Measurements from ENCODE around the gene MPRIP. TPM values are rescaled to one million over a fixed set of nuclear protein-coding genes. Genes with fewer than 3 reads are reported as not detected.

MPRIP gene
- total RNA-seq, 1 donor from 2014 or later = 863 TPM

DNA sequence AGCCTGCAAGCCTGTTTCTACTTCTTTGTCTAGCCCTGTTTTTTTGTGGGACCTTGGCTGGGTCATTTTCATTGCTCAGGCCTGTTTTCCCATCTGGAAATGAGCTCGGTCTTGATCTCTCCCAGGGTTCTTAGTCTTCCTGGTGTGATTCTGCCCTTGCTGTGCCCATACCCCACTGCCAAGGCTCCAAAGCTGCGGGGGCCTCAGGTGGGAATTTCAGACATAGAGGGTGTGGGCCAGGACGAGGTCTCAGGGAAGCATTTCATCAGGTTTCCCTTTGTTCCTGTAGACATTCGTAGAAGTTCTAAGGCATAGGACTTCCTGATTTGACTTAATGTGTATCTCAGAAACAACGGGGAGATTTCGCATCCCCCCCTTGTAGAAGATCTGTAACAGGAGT, 5.8 kb downstream of the MPRIP start:
- H3K27ac Mint-ChIP-seq (ENCODE audit: unreplicated experiment) = peak overlapping the region; percentile 67
- peak overlapping the region; percentile 74 for H3K4me3 Mint-ChIP-seq (ENCODE audit: unreplicated experiment)
- no peak for TF ChIP-seq CTCF (IDR thresholded peaks at IDR 0.05; ENCODE audit: partially characterized antibody, unreplicated experiment)
- H3K36me3 Mint-ChIP-seq (ENCODE audit: unreplicated experiment) = no peaks in the 10 kb centered on the region
- peaks cover 55% of the 10 kb centered on the region for H3K4me1 Mint-ChIP-seq (ENCODE audit: low read depth, unreplicated experiment)
- peaks cover 13% of the 10 kb centered on the region for H3K9me3 Mint-ChIP-seq (ENCODE audit: unreplicated experiment)
- H3K27me3 Mint-ChIP-seq (ENCODE audit: unreplicated experiment) = peaks cover 17% of the 10 kb centered on the region
- DNase-seq = peak; percentile 3

GRCh38 chr17:17050346-17051345, 8.4 kb downstream of the MPRIP start:
- Mint-ChIP-seq H3K36me3 (ENCODE audit: unreplicated experiment) (no peaks in the 10 kb centered on the region), H3K9me3 (ENCODE audit: unreplicated experiment) (peaks cover 4% of the 10 kb centered on the region), H3K4me3 (ENCODE audit: unreplicated experiment) (peak overlapping the region; percentile 74), H3K27ac (ENCODE audit: unreplicated experiment) (no peak overlapping the region), H3K27me3 (ENCODE audit: unreplicated experiment) (peaks cover 6% of the 10 kb centered on the region), H3K4me1 (ENCODE audit: low read depth, unreplicated experiment) (peaks cover 75% of the 10 kb centered on the region)
- TF ChIP-seq CTCF (IDR thresholded peaks at IDR 0.05; ENCODE audit: partially characterized antibody, unreplicated experiment) = no peak
- DNase-seq = peak; percentile 9

DNA sequence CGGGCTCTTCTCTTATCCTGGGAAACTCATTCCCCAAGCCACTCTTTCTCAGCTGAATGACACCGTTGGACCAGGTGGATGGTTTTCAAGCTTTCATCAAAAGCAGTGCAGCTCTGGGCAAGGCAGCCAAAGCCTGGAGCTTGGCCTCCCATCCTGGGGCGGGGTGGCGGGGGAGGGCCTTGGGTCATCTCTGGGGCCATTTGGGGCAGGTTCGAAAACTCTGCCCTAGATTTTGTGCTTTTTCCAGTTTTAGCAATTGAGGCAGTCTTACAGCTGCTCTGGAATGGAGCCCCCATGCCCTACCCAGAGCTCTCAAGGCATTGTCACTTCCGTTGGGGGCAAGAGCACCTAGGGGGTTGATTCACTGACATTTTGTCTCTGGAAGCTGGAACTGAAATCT, 9.1 kb downstream of the MPRIP start:
- H3K36me3 Mint-ChIP-seq (ENCODE audit: unreplicated experiment) = no peaks in the 10 kb centered on the region
- H3K27me3 Mint-ChIP-seq (ENCODE audit: unreplicated experiment) = peaks cover 2% of the 10 kb centered on the region
- no peak overlapping the region for H3K4me3 Mint-ChIP-seq (ENCODE audit: unreplicated experiment)
- peak; percentile 14 for DNase-seq
- peaks cover 2% of the 10 kb centered on the region for H3K9me3 Mint-ChIP-seq (ENCODE audit: unreplicated experiment)
- no peak for TF ChIP-seq CTCF (IDR thresholded peaks at IDR 0.05; ENCODE audit: partially characterized antibody, unreplicated experiment)
- H3K4me1 Mint-ChIP-seq (ENCODE audit: low read depth, unreplicated experiment) = peaks cover 75% of the 10 kb centered on the region
- H3K27ac Mint-ChIP-seq (ENCODE audit: unreplicated experiment) = no peak overlapping the region

DNA sequence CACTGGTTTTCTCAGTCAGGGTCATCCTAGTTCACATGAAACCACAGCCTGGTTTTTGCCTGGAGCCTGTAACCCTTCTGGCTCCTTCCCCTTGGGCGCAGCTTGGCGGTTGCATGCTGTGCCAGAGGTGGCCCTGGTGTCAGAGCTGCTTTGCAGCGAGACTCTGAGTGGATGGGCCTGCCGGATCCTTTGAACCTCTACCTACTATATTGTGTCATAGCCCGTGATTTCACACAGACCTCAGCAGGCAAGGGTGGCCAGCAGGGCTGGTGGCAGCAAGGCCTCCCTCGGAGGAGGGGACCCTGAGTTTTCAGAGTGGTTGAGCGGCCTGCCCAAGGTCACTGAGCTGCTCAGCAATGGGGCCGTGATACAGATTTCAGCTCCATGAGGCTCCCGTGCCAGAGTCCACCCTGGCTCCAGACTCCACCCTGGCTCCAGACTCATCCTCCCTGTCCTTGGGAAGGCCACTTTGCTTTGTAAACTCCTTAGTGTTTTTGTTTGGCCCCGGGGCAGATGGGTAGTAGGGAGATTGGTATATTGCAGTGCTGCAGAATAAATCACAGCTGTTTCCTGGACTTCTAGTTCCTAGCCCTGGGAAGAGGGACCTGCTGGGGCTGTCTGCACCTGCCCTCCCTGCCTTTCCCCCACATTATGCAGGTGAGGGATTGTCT, 9.7 kb downstream of the MPRIP start:
- no peak overlapping the region for H3K4me3 Mint-ChIP-seq (ENCODE audit: unreplicated experiment)
- H3K36me3 Mint-ChIP-seq (ENCODE audit: unreplicated experiment) = no peaks in the 10 kb centered on the region
- H3K27me3 Mint-ChIP-seq (ENCODE audit: unreplicated experiment) = peaks cover 2% of the 10 kb centered on the region
- peaks cover 2% of the 10 kb centered on the region for H3K9me3 Mint-ChIP-seq (ENCODE audit: unreplicated experiment)
- H3K4me1 Mint-ChIP-seq (ENCODE audit: low read depth, unreplicated experiment) = peaks cover 78% of the 10 kb centered on the region
- H3K27ac Mint-ChIP-seq (ENCODE audit: unreplicated experiment) = no peak overlapping the region
- peak; percentile 16 for DNase-seq
- TF ChIP-seq CTCF (IDR thresholded peaks at IDR 0.05; ENCODE audit: partially characterized antibody, unreplicated experiment) = no peak
